ENCODE data around the gene TSPAN7.

The TSPAN7 gene

GRCh38 chrX:38651625-38652601, 90.6 kb downstream of the TSPAN7 start:
- H3K27me3 Mint-ChIP-seq = no peaks in the 10 kb centered on the region
- H3K9me3 Mint-ChIP-seq = no peaks in the 10 kb centered on the region
- H3K4me1 Mint-ChIP-seq = no peaks in the 10 kb centered on the region
- H3K4me3 Mint-ChIP-seq = no peak overlapping the region
- no peak overlapping the region for H3K27ac Mint-ChIP-seq
- ATAC-seq = no peak
- no peak for DNase-seq

- no peaks in the 10 kb centered on the region for H3K9me3 Mint-ChIP-seq
- H3K4me3 Mint-ChIP-seq = no peak overlapping the region
- no peak for DNase-seq
- no peaks in the 10 kb centered on the region for H3K27me3 Mint-ChIP-seq
- no peak overlapping the region for H3K27ac Mint-ChIP-seq
- no peak for ATAC-seq
- H3K4me1 Mint-ChIP-seq = no peaks in the 10 kb centered on the region
Measured at GRCh38 chrX:38652934-38653442, 91.6 kb downstream of the TSPAN7 start.

GRCh38 chrX:38654302-38654701, 93.0 kb downstream of the TSPAN7 start:
- H3K4me3 Mint-ChIP-seq = no peak overlapping the region
- no peak overlapping the region for H3K27ac Mint-ChIP-seq
- H3K27me3 Mint-ChIP-seq = no peaks in the 10 kb centered on the region
- ATAC-seq (no peak), DNase-seq (no peak)
- no peaks in the 10 kb centered on the region for H3K9me3 Mint-ChIP-seq
- no peaks in the 10 kb centered on the region for H3K4me1 Mint-ChIP-seq

GRCh38 chrX:38656350-38656915, 95.1 kb downstream of the TSPAN7 start:
- no peak for DNase-seq
- H3K9me3 Mint-ChIP-seq = no peaks in the 10 kb centered on the region
- no peaks in the 10 kb centered on the region for H3K27me3 Mint-ChIP-seq
- ATAC-seq = no peak
- H3K4me1 Mint-ChIP-seq = no peaks in the 10 kb centered on the region
- no peak overlapping the region for H3K27ac Mint-ChIP-seq
- H3K4me3 Mint-ChIP-seq = no peak overlapping the region

GRCh38 chrX:38657562-38657961, 96.2 kb downstream of the TSPAN7 start:
- H3K9me3 Mint-ChIP-seq = no peaks in the 10 kb centered on the region
- no peak overlapping the region for H3K4me3 Mint-ChIP-seq
- ATAC-seq (no peak), DNase-seq (no peak)
- no peak overlapping the region for H3K27ac Mint-ChIP-seq
- no peaks in the 10 kb centered on the region for H3K4me1 Mint-ChIP-seq
- H3K27me3 Mint-ChIP-seq = no peaks in the 10 kb centered on the region

- no peaks in the 10 kb centered on the region for H3K27me3 Mint-ChIP-seq
- no peak overlapping the region for H3K4me3 Mint-ChIP-seq
- H3K9me3 Mint-ChIP-seq = no peaks in the 10 kb centered on the region
- DNase-seq (no peak), ATAC-seq (no peak)
- H3K4me1 Mint-ChIP-seq = no peaks in the 10 kb centered on the region
- no peak overlapping the region for H3K27ac Mint-ChIP-seq
Measured at GRCh38 chrX:38660395-38661102, 99.2 kb downstream of the TSPAN7 start.

- DNase-seq (no peak), ATAC-seq (no peak)
- Mint-ChIP-seq H3K27ac (no peak overlapping the region), H3K27me3 (no peaks in the 10 kb centered on the region), H3K9me3 (no peaks in the 10 kb centered on the region), H3K4me3 (no peak overlapping the region), H3K4me1 (no peaks in the 10 kb centered on the region)
Measured at GRCh38 chrX:38661103-38661441, 99.7 kb downstream of the TSPAN7 start.

GRCh38 chrX:38661561-38661960, 100.2 kb downstream of the TSPAN7 start:
- H3K9me3 Mint-ChIP-seq = no peaks in the 10 kb centered on the region
- DNase-seq (no peak), ATAC-seq (no peak)

GRCh38 chrX:38662640-38663039, 101.3 kb downstream of the TSPAN7 start:
- Mint-ChIP-seq H3K4me3 (no peak overlapping the region), H3K27me3 (no peaks in the 10 kb centered on the region), H3K4me1 (no peaks in the 10 kb centered on the region), H3K9me3 (no peaks in the 10 kb centered on the region), H3K27ac (no peak overlapping the region)
- DNase-seq (no peak), ATAC-seq (no peak)

More at GRCh38 chrX:38661561-38661960, 100.2 kb downstream of the TSPAN7 start:
- Mint-ChIP-seq H3K27me3 (no peaks in the 10 kb centered on the region), H3K27ac (no peak overlapping the region), H3K4me1 (no peaks in the 10 kb centered on the region), H3K4me3 (no peak overlapping the region)

- no peaks in the 10 kb centered on the region for H3K4me1 Mint-ChIP-seq
- DNase-seq = no peak
- H3K9me3 Mint-ChIP-seq = no peaks in the 10 kb centered on the region
- no peaks in the 10 kb centered on the region for H3K27me3 Mint-ChIP-seq
- no peak overlapping the region for H3K27ac Mint-ChIP-seq
- ATAC-seq = no peak
- no peak overlapping the region for H3K4me3 Mint-ChIP-seq
Measured at GRCh38 chrX:38664285-38664684, 102.9 kb downstream of the TSPAN7 start.

- Mint-ChIP-seq H3K4me3 (no peak overlapping the region), H3K4me1 (no peaks in the 10 kb centered on the region), H3K9me3 (no peaks in the 10 kb centered on the region), H3K27ac (no peak overlapping the region), H3K27me3 (no peaks in the 10 kb centered on the region)
- ATAC-seq (no peak), DNase-seq (no peak)
Measured at GRCh38 chrX:38666909-38667308, 105.6 kb downstream of the TSPAN7 start.

GRCh38 chrX:38668771-38669170, 107.4 kb downstream of the TSPAN7 start:
- ATAC-seq = no peak
- no peaks in the 10 kb centered on the region for H3K9me3 Mint-ChIP-seq
- no peaks in the 10 kb centered on the region for H3K27me3 Mint-ChIP-seq
- no peaks in the 10 kb centered on the region for H3K4me1 Mint-ChIP-seq
- H3K27ac Mint-ChIP-seq = no peak overlapping the region
- no peak overlapping the region for H3K4me3 Mint-ChIP-seq
- DNase-seq = no peak

GRCh38 chrX:38669428-38669827, 108.1 kb downstream of the TSPAN7 start:
- H3K4me3 Mint-ChIP-seq = no peak overlapping the region
- H3K4me1 Mint-ChIP-seq = no peaks in the 10 kb centered on the region
- H3K27me3 Mint-ChIP-seq = no peaks in the 10 kb centered on the region
- H3K9me3 Mint-ChIP-seq = no peaks in the 10 kb centered on the region
- ATAC-seq (no peak), DNase-seq (no peak)
- no peak overlapping the region for H3K27ac Mint-ChIP-seq

GRCh38 chrX:38672646-38673045, 111.3 kb downstream of the TSPAN7 start:
- Mint-ChIP-seq H3K4me1 (peaks cover 6% of the 10 kb centered on the region), H3K9me3 (no peaks in the 10 kb centered on the region), H3K27me3 (no peaks in the 10 kb centered on the region), H3K27ac (no peak overlapping the region), H3K4me3 (no peak overlapping the region)
- DNase-seq (no peak), ATAC-seq (no peak)

- H3K4me1 Mint-ChIP-seq = peaks cover 6% of the 10 kb centered on the region
- no peak for DNase-seq
- H3K27me3 Mint-ChIP-seq = no peaks in the 10 kb centered on the region
- ATAC-seq = no peak
- no peak overlapping the region for H3K4me3 Mint-ChIP-seq
- no peaks in the 10 kb centered on the region for H3K9me3 Mint-ChIP-seq
- H3K27ac Mint-ChIP-seq = no peak overlapping the region
Measured at GRCh38 chrX:38675856-38676255, 114.5 kb downstream of the TSPAN7 start.

- H3K27ac Mint-ChIP-seq = no peak overlapping the region
- ATAC-seq (no peak), DNase-seq (no peak)
- H3K4me3 Mint-ChIP-seq = no peak overlapping the region
- no peaks in the 10 kb centered on the region for H3K27me3 Mint-ChIP-seq
- no peaks in the 10 kb centered on the region for H3K9me3 Mint-ChIP-seq
- H3K4me1 Mint-ChIP-seq = peaks cover 6% of the 10 kb centered on the region
Measured at GRCh38 chrX:38678183-38678582, 116.8 kb downstream of the TSPAN7 start.
